Smooth muscle cell (in vitro differentiated cells): ENCODE results near the gene POLR3C. TPM values are rescaled to one million over a fixed set of nuclear protein-coding genes. Genes with fewer than 3 reads are reported as not detected.

Experiments
- DNase-seq: peaks from one replicate; lab custom pipeline; 2025; ENCODE audit not compliant: unreplicated experiment; lab: John Stamatoyannopoulos, UW
- H2AFZ ChIP-seq: fragments of 200-600 bp; sonication (generic); 2 replicates; pipeline ENCODE4 v1.6.0; 2016; ENCODE audit warnings: antibody characterized with exemption, low read depth, mild to moderate bottlenecking
- H3F3A ChIP-seq: fragments of 200-600 bp; sonication (generic); 2 replicates; pipeline ENCODE4 v1.6.0; 2017; ENCODE audit warnings: antibody characterized with exemption, low read depth
- H3K27ac ChIP-seq: fragments of 200-600 bp; sonication (generic); 2 replicates; pipeline ENCODE4 v1.5.1; 2016; ENCODE audit warnings: low read depth, mild to moderate bottlenecking
- H3K27me3 ChIP-seq: fragments of 200-600 bp; sonication (generic); 2 replicates; pipeline ENCODE4 v1.6.1; 2016; ENCODE audit warnings: low read depth, mild to moderate bottlenecking
- H3K36me3 ChIP-seq: fragments of 200-600 bp; sonication (generic); 2 replicates; pipeline ENCODE4 v1.5.1; 2016; ENCODE audit warnings: low read depth
- H3K4me1 ChIP-seq: fragments of 200-600 bp; sonication (generic); 2 replicates; pipeline ENCODE4 v1.5.1; 2016; ENCODE audit warnings: low read depth
- H3K4me2 ChIP-seq: fragments of 200-600 bp; sonication (generic); 2 replicates; pipeline ENCODE4 v1.6.0; 2016; ENCODE audit warnings: mild to moderate bottlenecking
- H3K4me3 ChIP-seq: fragments of 200-600 bp; sonication (generic); 2 replicates; pipeline ENCODE4 v1.5.1; 2016; ENCODE audit warnings: mild to moderate bottlenecking
- H3K79me2 ChIP-seq: fragments of 200-600 bp; sonication (generic); 2 replicates; pipeline ENCODE4 v1.6.0; 2016; ENCODE audit warnings: low read depth, mild to moderate bottlenecking
- H3K9ac ChIP-seq: fragments of 200-600 bp; sonication (generic); 2 replicates; pipeline ENCODE4 v1.6.0; 2016; ENCODE audit warnings: low read depth
- H3K9me3 ChIP-seq: fragments of 200-600 bp; sonication (generic); replicated peaks from 2 replicates; pipeline ENCODE4 v1.5.1; 2016; ENCODE audit warnings: low read depth
- H4K20me1 ChIP-seq: fragments of 200-600 bp; sonication (generic); 2 replicates; pipeline ENCODE4 v1.6.0; 2016; ENCODE audit warnings: low read depth
- WGBS: methylation state at CpG from one replicate; pipeline ENCODE4 v1.1.7; 2016; ENCODE audit warnings: low lambda C conversion rate; 5-methylcytosine and 5-hydroxymethylcytosine counted together
- polyA plus RNA-seq: library from polyadenylated mRNA; unstranded; fragments of >200 nt; fragmentation: Nextera tagmentation; extraction: Ambion mirVana; gene quantifications from 2 replicates; pipeline ENCODE4 v1.2.1, GENCODE V29; 2016
- total RNA-seq: library from RNA; depleted of rRNA; stranded (reverse); fragments of >200 nt; gene quantifications from 2 replicates; pipeline ENCODE4 v1.2.3, GENCODE V29; 2014
- TF ChIP-seq, protein P1 (sequence below): fragments of 200-600 bp; sonication (generic); IDR thresholded peaks from 2 replicates; pipeline ENCODE4 v1.5.1; 2017; ENCODE audit warnings: borderline replicate concordance, mild to moderate bottlenecking, antibody characterized with exemption; ENCODE audit not compliant: insufficient read depth, poor library complexity, severe bottlenecking

The POLR3C gene
- total and polyA plus RNA-seq, 2 experiments from 2014 or later = 22.6 to 31.7 TPM

DNA sequence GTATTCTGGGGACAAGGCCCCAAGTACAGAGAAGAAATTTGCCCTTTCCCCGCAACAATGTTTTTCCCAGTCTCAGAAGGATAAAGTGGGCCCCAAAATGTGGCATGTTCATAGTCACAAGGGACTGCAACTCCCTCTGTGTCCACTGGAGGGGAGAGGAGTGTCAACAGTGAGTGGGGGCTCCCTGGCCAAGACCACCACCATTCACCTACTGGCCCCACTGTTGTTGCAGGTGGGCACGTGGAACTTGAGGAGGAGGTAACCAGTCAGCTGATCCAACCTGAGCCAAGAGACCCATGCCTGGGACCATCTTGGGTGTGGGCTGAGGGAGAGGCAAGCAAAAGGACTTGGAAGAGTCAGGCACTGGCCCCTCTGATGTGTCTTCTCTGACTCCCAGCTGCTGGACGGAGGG lies 22.2 kb downstream of the POLR3C start:
- DNase-seq = no peak
- Histone ChIP-seq H3K9me3 (no peaks in the 10 kb centered on the region), H4K20me1 (no peaks in the 10 kb centered on the region), H3K27ac (no peak overlapping the region), H3K4me1 (peaks cover 3% of the 10 kb centered on the region), H3K4me3 (peak overlapping the region; percentile 64), H3K36me3 (no peaks in the 10 kb centered on the region), H3K9ac (peak overlapping the region; percentile 55), H3K27me3 (no peaks in the 10 kb centered on the region), H3F3A (peaks cover 26% of the 10 kb centered on the region), H3K4me2 (peak overlapping the region; percentile 94), H3K79me2 (no peaks in the 10 kb centered on the region), H2AFZ (no peak overlapping the region)
- WGBS = 78% methylated on average over 3 of the region's 3 CpGs
- TF ChIP-seq, protein P1, sequence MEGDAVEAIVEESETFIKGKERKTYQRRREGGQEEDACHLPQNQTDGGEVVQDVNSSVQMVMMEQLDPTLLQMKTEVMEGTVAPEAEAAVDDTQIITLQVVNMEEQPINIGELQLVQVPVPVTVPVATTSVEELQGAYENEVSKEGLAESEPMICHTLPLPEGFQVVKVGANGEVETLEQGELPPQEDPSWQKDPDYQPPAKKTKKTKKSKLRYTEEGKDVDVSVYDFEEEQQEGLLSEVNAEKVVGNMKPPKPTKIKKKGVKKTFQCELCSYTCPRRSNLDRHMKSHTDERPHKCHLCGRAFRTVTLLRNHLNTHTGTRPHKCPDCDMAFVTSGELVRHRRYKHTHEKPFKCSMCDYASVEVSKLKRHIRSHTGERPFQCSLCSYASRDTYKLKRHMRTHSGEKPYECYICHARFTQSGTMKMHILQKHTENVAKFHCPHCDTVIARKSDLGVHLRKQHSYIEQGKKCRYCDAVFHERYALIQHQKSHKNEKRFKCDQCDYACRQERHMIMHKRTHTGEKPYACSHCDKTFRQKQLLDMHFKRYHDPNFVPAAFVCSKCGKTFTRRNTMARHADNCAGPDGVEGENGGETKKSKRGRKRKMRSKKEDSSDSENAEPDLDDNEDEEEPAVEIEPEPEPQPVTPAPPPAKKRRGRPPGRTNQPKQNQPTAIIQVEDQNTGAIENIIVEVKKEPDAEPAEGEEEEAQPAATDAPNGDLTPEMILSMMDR = peak; percentile 53

DNA sequence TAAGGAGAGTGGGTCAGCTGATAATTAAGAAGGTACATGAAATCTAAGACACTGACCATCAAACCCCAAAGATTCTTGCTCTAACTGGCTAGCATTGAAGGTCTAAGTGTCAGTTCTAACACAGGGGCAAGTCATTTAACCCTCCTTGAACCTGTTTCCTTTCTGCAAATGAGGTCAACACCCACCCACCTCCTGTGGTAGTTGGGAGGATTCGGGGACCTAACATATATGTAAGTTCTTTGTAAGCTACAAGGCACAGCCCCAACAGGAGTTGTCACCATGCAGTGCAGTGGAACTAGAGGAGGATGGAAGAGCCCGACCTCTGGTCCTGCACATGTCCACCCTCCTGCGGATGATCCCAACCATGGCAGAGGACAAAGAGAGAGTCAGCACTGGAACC lies 23.8 kb downstream of the POLR3C start:
- Histone ChIP-seq H2AFZ (no peak overlapping the region), H3K79me2 (no peaks in the 10 kb centered on the region), H3K4me3 (no peak overlapping the region), H3F3A (peaks cover 23% of the 10 kb centered on the region), H3K4me1 (peaks cover 3% of the 10 kb centered on the region), H3K4me2 (no peak overlapping the region), H3K27ac (no peak overlapping the region), H3K27me3 (no peaks in the 10 kb centered on the region), H3K9me3 (no peaks in the 10 kb centered on the region), H3K36me3 (no peaks in the 10 kb centered on the region), H3K9ac (no peak overlapping the region), H4K20me1 (no peaks in the 10 kb centered on the region)
- DNase-seq = no peak
- TF ChIP-seq, protein P1 = no peak
- WGBS = 97% methylated on average over 3 of the region's 3 CpGs

DNA sequence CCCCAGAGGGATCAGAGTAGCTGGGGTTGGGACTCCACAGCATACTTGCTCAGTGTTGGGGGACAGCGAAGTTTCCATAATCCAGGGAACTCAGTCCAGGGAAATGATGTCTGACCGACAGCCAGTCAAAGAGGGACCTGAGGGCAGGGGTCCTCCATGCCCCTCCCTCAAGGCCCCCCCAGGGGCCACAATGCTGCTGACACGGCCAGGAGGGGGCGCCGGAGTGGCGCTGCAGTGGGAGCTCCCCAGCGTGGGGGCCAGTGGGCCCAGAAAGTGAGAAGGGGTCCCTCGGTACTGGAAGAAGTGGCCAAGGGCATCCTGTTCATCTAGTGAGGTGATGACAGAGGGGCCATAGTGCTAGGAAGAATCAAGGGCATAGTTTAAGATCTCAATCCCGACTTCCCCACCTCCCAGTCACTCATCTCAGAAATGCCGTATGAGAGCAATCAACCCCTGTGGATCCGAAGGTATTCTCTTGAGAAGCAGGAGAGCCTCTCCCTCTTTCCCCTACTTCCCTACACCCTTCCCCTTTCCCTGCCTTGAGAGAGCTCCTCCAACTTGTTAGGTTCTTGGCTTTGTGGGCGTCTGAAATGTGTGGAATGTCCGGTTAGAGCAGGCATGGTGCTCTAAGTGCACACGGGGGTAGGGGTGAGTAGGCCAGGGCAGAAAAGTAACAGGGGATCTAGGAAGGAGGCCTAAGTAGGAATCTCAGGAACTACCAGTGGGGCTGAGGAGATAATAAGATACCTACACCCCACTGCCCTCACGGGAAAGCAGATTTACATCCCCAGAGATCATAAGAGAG lies 25.6 kb downstream of the POLR3C start:
- TF ChIP-seq, protein P1 = peak; percentile 43
- no peak for DNase-seq
- H3K27ac ChIP-seq = peak overlapping the region; percentile 48
- H3K4me1 ChIP-seq = peaks cover 3% of the 10 kb centered on the region
- peaks cover under 1% of the 10 kb centered on the region for H3K36me3 ChIP-seq
- no peak overlapping the region for H3K9ac ChIP-seq
- no peaks in the 10 kb centered on the region for H3K9me3 ChIP-seq
- H2AFZ ChIP-seq = no peak overlapping the region
- no peaks in the 10 kb centered on the region for H4K20me1 ChIP-seq
- H3K27me3 ChIP-seq = no peaks in the 10 kb centered on the region
- H3K4me2 ChIP-seq = peak overlapping the region; percentile 3
- no peak overlapping the region for H3K4me3 ChIP-seq
- H3F3A ChIP-seq = peaks cover 16% of the 10 kb centered on the region
- WGBS = 76% methylated on average over 15 of the region's 15 CpGs
- no peaks in the 10 kb centered on the region for H3K79me2 ChIP-seq
